GM19238 (cell line): Measurements from ENCODE around the gene UBAP1L.
"Not testable (repeated sequence)": the region's sequence is repeated elsewhere in the genome, so short reads cannot be mapped to it uniquely, and the experiment has no call there.

Experiments
- DNase-seq: peaks from one replicate; pipeline ENCODE4 v3.0.0; 2011; ENCODE audit warnings: low spot score; ENCODE audit not compliant: insufficient read length

The UBAP1L gene

DNA sequence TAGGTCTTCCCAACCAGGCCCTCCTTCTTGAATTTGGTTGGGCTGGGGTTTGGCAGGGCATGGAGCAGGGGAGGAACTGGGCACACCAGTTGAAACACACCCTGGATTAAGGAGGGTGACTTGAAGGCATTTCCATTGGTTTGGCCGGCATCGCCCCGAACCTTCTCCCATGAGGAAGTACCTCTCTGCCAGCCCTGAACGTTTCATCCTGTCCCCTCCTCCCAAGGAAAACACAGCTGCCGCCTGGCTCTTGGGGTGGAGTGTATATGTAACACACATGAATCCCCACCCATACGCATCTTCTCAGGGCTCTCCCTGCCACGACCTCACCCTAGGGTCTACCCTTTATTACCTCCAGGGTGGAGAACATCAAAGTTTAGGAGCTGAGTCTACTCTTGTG lies 14.6 kb downstream of the UBAP1L start:
- DNase-seq, result no peak

DNA sequence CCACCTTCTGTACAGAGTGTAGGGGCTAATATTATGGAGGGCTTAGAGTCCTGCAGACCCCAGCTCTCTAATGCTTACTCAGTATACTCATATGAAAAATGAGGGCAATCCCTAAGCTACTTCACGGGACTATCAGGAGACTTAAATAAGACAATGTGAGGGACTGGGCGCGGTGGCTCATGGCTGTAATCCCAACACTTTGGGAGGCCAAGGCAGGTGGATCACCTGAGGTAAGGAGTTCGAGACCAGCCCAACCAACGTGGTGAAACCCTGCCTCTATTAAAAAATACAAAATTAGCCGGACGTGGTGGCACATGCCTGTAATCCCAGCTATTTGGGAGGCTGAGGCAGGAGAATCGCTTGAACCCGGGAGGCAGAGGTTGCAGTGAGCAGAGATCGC lies 15.2 kb downstream of the UBAP1L start:
- not testable (repeated sequence) for DNase-seq

DNA sequence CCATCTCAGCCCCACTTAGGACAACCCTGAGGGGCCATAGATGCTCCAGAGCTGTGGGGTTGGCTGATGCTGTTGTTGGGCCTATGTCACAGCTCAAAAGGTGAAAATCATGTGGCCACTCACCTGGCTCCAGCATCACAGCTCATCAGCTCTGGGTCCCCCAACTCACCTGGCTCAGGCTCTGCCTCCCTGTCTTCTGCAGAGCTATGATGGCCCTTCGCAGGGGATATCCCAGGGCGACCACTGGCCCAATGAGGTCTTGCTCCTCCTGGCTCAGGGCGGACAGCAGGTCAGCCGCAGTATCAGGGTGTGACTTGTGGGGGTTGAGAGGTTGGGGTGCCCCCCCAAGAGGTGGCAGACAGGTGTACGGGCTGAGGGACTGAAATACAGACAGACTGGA lies 15.7 kb downstream of the UBAP1L start:
- DNase-seq, result no peak

GRCh38 chr15:65097651-65098263 lies 17.2 kb downstream of the UBAP1L start:
- no peak for DNase-seq

DNA sequence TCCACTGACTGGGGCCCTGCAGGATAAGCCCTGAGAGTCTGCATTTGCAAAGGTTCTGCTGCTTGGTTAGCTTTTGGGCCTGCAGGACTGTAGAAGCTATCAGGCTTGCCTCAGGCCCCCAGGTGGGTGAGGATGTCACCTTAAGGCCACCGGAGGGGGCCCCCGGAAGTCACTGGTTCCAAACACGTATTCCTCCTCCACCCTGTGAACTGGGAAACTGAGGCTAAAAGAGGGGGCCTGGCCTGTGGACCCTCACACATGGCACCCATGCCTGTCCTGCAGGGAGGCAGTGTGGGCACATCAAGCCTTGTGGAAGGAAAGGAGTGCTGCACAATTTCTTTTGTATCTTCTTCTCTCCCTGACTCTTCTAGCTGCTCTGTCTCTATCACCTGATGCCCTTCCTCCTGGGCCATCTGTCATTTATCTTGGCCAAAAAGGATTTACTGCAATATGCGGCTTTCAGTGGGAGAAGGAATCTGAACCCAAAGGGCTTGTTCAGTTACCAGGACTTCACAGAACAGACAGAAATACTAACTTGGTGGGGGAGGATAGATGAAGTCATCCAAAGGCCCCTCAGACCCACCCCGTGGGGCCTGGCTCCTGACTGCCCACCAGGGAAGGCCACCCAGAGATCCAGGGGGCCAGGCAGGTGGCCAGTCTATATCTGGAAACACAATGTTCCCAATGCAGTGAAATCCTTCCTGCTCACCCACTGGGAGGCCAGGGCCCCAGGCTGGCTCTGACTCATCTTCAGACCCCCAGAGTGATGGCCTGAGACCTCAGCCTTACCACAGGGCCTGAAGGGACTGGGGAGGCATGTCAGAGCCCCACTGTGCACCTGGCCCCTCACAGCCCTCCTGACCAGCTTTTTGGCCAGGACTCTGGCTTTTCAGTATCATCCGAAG lies 18.3 kb downstream of the UBAP1L start:
- no peak for DNase-seq

GRCh38 chr15:65095747-65096104 lies 19.3 kb downstream of the UBAP1L start:
- no peak for DNase-seq

DNA sequence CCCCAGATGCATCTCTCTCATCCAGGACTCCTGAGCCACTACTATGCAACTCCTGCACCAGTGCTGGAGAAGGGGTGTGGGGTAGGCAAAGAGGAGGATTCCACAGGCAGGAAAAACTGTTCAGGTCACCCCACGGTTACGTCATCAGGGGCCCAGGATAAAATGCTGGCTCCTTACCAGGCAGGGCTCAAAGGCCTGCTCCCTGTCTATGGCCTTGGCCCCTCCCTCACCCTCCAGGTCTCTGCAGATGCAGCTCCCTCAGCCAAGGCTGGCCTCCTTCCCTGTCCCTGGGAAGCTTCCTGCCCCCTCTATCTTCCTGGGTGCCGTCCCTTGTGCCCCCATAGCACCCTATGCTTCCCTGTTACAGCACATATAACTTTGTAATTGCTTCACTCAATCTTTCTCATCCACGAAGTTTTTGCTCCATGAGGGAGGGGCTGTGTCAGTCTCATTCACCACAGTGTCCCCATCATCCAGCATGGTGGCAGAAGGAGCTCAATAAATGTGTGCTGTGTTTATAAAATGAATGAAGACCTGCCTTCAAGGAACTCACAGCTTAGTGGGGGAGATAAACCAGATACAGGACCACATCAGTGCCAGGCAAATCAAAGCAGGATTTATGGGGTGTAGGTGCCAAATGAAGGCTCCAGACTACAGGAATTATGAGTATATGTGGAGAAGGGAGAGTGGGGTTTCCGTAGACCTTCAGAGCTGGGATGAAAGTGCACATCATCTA lies 19.8 kb downstream of the UBAP1L start:
- no peak for DNase-seq

GRCh38 chr15:65094294-65094995 lies 20.6 kb downstream of the UBAP1L start:
- no peak for DNase-seq

GRCh38 chr15:65093793-65094170 lies 21.2 kb downstream of the UBAP1L start:
- DNase-seq, result not testable (repeated sequence)

- no peak for DNase-seq
Observed at GRCh38 chr15:65092911-65093792, 21.8 kb downstream of the UBAP1L start.

DNA sequence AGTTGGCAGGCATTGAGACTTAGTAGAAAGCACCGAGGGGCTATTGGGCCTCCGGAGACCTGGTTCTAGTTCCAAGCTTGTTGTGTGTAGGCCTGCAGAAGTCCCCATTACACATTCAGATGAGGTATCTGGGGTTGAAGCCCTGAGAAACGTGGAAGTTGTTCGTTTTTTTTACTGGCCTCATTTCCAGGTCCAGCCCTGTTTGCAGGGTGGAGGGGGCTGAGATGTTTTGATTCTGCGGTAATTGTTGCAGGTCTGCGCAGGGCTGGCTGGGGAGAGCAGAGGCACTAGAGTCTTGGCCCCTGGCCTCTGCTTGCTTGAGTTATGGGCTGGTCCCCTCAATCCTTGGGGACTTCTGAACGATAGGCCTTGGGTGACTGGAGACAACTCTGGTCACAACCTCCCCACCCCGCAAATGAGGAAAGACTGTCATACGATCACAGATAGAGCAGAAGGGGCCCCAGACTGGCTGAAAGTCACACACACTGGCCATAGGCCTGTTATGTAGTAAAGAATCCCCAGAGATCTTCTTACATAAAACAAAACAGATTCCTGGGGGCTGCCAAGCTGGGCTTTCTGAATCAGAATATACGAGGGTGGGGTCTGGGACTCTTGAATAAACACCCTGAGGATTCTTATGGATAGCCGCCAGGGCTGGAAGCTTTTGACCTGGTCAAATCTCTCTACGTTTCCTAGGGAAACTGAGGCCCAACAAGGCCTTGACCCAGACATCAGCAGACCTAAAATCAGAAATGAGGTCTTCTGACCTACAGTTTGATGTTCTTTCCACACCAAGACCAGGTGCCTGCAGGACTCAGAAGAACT lies 22.8 kb downstream of the UBAP1L start:
- DNase-seq, result no peak

DNA sequence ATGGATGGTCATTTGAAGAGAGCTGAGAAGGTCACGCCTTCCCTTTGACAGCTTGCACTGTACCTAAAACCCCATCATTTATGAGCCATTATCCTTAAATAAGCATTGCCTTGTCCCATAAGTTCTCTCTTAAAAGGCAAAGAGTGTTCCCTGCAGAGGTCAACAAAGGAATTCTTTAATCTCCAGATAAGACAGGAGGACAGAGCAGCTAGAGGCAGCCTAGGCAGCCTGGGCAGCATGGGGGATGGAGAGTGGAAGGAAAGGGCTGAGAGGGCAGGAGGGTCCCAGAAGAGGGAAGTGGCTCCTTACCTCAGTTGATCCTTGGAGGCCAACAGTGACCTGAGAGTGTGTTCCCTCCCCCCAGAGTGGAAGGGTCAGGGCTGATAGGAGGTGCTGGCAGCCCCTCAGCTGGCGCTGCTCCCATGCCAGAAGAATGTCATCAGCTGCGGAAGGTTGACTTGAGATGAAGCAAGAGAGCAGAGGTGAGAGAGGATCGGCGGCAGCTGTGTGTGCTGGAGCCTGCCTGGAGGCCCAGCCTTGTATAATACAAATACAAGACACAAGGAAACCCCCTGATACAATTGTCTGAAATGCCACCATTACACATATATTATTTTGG lies 25.7 kb downstream of the UBAP1L start:
- no peak for DNase-seq

DNA sequence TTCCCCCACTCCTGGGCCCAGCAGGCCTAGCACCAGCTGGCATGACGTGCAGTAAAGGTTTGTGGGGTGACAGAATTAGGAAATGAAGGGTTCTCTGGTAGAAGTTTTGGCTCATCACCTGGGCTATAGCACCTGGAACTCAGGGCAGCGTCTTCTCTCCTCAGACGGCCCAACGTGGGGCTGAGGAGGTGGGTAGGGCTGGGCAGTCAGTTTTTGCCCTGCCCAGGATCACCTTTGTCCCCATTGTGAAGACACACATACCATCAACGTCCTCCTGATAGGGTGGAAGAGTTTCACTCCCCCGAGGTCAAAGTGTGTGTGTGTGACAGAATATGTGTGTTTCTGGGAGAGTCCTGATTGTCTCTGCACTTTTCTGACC lies 26.4 kb downstream of the UBAP1L start:
- no peak for DNase-seq

DNA sequence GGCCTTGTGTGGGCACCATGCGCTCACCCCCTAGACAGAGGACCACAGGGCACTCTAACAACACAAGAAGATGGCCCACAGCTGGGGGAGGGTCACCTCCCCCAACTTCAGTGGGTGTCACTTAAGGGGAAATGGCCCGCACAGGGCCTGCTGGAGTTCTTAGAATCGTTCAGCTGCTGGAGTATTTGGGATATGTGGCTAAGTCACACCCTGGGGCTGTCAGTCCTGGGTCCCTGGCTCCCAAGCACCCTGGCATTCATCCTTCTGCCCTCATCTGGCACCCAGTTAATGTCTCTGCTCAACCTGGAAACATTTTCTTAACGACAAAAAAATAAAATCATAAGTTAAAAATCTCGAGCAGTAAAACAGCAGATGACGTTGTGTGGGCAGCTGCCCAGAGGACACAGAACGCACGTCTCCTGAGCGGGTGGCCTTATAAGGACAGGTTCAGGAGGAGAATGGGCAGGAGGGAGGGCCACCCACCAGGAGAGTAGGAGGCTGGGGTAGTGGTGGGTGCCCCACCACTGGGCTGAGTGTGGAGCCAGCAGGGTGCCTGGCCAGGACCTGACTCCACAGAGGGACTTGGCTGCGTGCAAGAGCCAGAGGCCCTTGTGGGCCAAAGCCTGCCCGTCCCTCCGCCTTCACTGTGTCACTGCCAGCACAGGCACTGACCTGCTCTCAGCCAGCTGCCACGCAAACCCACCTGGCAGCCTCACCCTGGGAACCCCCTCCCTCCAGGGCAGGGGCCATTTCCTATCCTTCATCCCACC lies 26.9 kb downstream of the UBAP1L start:
- no peak for DNase-seq

DNA sequence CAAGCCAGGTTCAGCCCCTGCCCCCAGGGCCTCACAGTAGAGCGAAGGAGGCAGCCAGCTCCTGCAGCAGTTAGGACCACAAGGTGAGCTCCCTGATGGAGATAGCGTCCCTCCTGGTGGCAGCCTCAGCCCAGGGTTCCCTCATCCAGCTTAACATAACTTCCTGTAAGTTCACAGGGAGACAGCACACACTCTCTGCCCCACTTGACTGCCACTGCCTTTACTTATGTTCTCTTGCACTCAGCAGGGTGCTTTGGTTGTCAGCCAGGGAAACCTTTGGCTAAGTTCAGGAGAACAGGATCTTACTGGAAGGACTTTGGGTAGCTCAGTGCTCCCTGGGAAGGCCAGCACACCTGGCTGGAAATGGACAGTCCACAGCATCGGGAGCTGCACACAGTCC lies 27.6 kb downstream of the UBAP1L start:
- no peak for DNase-seq

DNA sequence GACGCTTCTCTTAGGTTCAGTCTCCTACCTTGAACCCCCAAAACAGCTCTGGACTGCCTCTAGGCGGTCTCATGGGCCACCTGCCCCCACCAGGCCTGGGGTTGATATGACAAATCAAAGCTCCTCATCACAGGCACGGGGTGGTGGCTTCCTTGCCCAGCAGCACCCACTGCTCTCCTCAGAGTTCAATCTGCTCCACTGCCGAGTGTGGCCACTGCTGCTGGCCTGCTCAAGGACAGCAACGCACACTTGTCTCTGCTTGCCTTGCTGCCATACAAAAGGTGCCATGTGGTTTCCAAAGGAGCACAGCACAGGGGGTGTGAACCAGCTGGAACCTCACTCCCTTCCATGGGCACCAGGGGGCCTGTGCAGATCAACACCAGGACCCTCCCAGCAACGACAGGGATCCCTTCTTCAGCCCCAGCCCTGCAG lies 28.3 kb downstream of the UBAP1L start:
- no peak for DNase-seq

DNA sequence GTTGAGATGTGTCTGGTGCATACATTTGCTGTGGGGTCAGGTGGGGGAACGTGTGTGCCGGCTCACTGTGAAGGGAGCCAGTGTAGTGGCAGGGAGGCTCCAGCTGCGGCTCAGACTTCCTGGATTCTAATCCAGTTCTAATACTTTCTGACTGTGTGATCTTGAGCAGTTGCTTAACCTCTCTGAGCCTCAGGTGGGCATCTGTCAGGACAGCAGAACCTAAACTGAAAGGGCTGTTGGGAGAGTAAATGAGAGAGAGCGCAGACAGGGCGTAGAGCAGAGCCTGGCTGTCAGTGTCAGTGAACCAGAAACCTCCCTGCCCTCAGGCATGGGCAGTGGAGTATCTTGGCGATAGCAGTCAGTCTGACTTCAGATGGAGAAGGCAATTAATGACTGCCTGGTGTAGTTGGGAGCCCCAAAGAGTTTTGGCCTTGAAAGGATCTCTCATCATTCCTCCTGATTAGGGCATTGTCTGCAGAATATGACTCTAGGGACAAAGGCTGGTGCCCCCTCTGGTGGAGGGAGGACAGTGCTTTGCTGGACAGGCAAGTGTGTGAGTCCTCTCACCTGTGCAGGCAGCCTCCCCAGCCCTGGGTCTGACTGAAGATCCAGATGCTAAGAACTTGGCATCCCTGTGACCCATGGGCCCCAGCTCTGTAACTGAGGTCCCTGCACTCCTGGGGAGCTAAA lies 28.9 kb downstream of the UBAP1L start:
- no peak for DNase-seq

DNA sequence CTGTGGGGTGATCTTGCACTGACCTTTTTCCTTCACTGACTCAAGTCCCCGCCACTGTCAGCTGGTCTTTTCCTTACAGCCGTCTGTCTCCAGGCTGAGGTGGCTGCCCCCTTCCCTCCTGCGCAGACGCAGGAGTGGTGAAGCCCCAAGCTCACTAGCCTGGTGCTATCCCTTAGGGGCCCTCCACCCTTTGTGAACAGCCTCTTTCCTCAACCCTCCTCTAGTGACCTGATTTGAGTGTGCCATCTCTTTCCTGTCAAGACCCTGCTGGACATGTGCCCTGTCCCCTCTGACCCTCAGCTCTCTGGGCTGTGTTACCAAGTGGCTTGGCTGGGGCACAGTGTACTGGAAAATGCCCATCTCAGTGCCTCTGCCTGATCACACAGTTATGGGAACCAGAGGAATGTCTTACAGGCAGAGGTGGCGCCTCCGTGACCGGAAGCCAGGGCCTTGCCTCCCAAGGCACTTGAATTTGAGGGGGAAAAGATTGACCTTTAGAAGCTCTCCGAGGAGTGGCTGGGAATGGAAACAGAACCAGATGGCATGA lies 29.7 kb downstream of the UBAP1L start:
- DNase-seq, result no peak
